Right hindlimb (tissue), 1 donor: ENCODE data around the gene EFNA2.

ENCODE experiments used
- DNase-seq: peaks from one replicate; pipeline ENCODE4 v3.0.0-alpha.2; 2018

The EFNA2 gene

DNA sequence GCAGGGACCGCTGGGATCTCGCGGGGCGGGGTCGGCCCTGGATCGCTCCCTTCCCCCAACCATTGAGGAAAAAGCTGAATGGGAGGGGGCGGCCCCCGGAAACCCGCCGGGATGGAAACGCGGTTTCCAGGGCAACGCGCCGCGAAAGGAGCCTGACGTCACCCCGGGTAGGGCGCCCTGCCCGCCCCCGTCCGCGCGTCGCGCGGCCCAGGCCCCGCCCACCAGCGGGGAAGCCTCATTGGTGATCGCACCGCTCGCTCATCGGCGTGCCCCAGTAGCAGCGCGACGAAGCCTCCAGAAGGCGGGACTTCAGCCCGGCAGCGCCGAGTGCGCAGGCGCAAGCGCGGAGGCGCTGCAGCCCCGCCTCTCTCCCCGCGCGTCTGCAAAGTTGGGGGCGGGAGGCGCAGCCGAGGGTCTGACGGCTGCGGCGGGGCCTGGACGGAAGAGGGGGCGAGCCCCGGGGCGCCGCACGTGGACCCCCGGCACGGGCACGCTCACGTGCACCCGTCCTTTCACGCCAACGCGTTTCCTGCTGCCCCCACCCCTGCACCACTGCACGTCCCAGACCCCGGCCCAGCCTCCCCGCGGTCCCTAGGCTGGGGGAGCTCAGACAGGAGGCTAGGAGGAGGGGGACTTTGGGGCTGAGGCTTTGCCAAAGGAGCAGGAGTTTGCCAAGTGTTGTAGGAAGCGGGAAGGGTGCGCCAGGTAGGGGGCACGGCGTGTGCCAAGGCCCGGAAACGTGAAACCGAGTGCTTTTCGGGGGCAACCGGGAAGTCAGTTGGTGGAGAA lies 24.7 kb upstream of the EFNA2 start:
- DNase-seq, result peak; percentile 98

DNA sequence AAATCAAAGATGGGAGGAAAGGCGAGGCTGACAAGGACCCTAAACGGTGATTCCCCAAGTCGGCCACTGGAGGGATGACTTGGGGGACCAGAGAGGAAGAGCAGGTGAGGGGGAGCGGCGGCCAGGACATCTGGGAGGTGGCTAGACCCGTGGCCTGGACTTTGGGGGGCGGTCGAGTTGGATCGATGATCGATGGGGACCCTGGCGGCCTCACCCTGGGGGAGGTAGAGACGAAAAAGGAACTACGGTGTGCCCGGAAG lies 24.2 kb upstream of the EFNA2 start:
- DNase-seq, result no peak

DNA sequence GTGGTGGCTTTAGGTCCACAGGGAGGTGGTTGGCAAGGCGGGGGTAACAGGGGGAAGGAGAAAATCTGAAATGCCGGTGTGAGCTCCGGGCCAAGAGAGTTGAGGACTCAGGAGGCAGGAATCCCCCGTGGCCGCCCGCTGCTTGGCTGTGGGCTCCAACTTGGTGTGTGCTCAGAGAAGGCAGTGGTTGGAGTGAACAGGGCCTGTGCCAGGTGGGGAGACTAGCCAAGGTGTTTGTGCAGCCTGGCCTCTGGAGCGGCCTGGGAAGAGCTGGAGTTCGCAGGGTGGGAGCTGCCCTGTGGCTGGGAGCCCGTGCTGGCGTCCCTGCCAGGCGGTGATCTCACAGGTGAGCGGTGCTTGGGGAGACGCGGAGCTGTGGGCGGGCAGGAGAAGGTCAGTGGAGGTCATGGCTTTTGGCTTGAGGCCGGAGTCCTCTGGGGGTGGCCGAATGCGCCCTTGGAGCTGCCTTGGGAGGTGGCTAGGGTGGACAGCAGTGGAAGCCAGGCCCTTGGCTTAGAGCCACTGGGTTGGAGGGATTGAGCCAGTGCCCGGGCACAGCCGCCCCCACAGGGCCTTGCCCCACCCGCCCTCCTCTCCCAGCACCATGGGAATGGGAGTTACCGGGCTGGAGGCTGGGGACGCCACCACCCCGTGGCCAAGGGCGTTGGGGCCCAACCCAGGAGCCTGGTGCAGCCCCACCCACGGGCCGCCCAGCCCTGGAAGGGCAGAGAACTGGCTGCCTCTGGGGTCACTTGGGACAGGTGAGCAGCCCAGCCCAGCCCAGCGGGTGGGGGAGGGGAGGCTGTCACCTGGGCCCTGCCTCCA lies 23.7 kb upstream of the EFNA2 start:
- peak; percentile 78 for DNase-seq

DNA sequence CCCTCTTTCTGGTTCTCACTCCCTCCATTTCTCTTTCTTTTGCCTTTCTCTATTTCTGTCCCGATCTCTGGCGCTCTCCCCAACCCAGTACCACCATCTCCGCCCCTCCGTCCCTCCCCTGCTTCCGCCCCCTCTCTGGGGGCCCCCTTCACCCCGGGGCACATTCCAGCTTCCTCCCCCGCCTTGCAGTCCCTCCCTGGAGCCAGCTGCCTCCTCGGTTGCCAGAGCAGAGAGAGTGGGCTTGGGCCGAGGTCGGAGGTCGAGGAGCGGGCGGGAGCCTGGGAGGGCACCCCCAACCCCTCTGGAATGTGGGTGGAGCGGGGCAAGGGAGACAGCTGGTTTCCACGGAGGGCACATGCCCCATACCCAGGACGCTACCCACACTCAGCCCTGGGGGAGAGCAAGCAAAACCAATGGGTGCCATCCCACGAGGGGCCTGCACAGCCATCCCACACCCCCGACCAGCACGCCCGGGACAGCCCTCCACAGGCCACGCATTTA lies 23.0 kb upstream of the EFNA2 start:
- DNase-seq, result no peak

DNA sequence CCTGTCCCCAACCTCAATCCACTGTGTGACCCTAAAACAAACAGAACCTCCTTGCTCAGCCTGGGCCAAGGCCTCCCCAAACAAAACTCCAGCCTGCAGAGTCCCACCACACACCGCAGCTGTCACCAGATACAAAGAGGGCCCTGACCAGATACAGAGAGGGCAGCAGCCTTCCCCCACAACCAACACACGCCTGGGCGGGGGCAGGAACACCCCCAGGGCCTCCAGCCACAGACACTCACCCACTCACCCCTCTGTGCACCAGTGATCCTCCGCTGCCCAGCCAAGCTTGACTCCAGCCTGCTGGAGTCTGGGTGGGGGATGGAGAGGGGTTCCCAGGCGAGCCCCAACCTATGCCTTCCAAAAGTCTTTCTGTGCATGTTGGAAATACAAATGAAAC lies 22.5 kb upstream of the EFNA2 start:
- no peak for DNase-seq

DNA sequence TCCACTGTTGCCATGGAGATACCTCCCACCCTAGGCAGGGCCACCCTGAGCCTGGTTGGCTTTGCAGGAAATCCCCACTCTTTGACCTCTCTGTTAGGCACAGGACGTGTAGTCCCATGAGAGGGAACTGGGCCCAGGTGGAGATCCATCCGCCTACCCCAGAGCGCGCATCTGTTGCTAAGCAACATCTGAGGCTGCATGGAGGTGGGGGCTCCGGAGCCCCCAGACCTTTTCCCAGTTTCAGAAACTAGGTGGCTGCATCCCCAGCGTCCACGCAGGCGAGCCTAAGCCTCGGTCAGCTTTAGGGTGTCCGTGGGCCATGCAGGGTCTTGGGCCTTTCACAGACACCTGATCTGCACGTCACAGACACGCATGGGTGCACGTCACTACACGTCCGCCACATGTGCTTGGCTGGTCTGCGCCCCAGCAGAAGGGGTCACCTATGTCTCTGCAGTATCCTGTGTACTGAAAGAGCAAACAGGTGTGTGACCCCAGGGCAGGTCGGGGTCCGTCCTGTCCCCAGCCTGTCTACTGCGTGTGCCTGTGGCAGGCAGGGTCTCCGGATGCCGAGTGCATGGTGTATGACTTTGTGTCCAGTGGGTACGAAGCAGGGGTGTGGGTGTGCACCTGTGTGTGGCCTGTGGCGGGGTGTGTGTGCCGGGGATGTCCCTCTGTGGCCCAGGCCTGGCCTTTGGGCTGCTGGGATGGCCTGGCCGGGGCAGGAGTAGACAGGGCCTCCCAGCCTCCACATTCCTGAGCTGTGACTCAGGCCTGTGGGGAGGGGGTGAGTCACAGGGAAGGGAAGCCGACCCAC lies 20.7 kb upstream of the EFNA2 start:
- DNase-seq, result peak; percentile 81

DNA sequence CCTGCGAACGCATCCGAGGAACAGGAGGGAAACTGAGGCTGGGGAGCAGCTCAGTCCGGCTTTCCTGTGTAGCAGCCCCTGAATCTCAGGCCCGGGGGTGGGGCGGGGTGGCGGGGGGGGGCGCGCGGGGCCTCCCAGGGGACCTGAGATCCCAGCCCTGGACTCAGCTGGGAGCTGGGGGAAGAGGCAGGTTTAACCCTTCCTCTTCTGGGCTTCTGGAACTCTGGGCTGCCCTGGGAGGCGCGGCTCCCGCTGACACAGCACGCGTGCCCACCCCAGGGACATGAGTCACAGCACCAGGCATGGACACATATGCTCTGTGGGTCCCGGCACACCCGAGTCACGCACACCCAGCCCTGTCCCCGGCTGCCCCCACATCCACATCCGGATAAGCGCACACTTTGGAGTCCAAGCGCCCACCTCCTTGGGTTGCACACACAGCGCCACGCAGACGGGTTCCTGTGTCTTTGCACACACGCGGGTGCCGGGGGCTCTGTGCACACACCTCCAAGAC lies 20.0 kb upstream of the EFNA2 start:
- peak; percentile 72 for DNase-seq

DNA sequence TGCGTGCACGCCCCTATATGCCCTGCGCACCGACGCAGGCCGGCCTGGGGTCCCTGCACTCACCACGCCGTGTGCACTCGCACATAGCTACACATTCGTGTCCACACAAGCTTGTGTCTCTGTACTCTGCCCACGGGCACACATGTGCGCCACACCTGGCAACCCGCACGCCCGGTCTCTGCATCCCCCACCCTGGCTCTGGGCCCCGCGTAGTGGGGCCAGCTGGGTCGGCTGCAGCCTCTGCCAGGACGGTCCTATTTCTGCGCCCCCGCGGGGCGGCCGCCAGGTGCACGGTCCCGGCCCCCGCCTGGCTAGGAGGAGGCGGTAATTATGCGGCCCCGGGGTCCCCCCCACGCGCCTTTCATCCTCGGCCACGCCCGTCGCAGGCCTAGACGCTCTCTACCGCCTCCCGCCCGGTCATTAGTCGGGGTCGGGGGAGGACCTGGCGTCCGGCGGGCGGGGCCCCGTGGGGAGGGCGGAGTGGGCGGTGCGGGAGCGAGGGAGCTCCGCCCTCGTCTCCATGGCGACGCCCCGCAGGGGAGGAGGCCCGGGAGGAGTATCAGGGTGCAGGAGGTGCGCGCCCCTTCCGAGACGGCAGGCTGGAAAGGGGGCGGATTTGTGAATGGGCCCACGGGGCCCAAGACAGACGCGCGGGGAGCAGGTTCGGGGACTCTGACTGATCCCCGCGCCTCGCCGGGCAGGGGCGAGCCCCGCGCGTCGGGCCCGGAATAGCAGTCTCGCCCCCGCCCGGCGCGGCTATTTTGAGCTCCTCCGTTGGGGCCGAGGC lies 19.4 kb upstream of the EFNA2 start:
- peak; percentile 83 for DNase-seq

DNA sequence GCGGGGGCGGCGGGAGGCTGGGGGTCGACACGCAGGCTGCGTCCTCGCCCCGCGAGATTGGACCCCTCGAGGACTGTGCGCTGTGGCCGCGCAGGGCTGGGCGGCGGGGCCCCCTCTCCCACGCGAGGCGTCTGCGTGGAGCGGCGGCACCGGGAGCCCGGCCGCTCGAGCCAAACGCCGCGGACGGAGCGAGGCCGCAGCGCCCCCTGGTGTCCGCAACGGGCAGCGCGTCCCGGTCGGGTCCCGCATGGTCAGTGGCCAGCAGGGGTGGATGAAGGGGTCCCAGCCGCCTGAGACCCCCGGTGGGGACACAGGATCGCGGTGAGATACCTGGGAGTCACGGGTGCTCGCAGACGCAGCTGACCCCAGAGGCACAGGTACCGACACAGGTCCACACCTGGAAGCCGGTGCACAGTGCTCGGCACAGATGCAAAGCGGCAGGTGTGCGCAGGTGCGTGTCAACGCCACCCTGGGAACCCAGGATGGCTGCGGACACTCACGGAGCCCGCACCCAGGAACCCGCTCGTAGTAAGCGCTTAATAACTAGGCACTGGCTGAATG lies 18.7 kb upstream of the EFNA2 start:
- peak; percentile 84 for DNase-seq

DNA sequence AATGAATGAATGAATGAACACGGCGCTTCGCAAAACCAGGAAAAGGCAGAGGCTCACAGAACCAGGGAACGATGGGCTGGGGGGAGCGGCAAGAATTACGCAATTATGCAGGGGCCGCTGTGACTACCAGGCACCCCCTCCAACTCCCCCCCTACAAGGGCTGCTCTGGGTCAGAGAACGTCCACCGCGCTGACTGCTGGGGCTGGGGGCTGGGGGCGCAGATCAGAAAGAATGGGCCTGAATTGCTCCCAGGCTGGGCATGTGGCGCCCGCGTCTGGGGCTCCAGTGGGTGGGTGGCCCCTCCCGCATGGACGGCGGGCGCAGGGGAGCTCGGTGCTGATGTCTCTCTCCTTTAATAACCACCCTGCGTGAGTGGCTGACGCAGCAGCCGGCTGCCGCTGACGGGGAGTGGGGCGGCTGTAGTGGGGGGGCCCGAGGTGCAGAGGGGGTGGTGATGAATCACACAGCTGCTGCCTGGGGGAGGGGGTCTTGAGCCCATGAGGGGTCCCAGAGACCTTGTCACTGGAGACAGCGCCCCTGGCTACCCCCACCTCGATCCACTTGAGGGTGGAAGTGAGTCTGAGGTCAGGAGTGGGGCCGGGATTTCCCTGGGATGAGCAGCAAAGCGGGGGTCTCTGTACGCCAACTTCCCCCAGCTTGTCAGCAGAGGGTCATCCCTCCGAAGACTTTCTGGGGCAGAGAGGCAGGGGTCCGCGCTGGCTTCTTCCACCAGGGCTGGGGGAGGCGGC lies 18.0 kb upstream of the EFNA2 start:
- no peak for DNase-seq

DNA sequence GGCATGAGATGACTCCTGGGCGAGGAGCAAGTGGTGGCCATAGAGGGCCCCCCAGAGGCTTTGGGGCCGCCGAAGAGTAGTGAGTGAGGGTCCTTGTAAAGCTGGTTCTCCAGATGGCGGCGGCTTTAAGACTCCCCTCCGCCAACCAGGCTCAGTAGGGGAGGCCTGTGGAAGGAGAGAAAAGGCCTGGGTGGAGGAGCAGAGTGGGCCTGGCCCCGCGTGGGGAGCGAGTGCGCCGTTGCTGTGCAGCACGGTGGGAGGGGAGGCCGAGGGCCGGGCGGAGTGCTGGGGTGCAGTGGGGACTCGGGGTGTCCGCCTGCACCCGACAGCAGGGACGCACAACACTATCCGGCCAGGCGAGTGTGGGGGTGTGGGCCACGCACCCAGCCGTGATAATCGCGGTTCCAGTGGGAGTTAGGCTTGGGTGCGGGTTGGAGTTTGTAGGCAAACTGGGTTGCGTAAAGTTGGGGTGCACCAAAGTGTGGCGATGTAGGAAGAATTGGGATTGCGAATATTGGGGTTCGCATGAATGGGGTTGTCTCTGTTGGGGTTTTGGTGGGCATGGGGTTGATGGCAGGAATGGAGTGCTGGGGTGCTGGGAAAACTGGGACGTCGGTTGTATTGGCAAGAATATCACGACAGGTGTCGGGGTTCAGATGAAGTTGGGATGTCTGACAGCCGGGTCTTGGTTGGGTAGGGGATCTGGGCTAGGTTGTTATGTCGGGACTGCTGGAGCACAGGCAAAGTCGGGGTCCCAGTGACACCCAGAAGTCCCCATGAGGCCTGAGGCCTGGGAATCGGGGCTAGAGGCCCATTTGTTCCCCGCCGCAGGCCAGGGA lies 17.2 kb upstream of the EFNA2 start:
- no peak for DNase-seq

DNA sequence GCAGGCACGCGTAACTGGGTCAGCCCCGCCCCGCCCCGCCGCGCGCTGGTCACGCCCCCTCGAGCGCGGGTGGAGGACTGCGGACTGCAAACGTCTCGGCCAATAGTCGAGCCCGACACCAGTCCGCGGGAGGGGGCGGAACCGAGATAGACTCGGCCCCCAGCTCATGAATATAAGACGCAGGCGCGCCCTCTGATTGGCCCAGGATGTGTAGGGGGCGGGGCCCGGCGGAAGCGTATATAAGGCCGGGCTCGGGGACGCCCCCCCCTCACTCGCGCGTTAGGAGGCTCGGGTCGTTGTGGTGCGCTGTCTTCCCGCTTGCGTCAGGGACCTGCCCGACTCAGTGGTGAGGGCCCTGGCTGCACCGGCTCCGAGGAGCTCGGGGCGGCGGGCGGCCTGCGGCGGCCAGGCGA lies 16.6 kb upstream of the EFNA2 start, which contains the start of gene CIRBP:
CIRBP (plus strand) TSS at position 268 of the 413 bp plus-strand sequence. CDS start 1,602 bp downstream, outside the sequence.
- DNase-seq, result peak; percentile 99

DNA sequence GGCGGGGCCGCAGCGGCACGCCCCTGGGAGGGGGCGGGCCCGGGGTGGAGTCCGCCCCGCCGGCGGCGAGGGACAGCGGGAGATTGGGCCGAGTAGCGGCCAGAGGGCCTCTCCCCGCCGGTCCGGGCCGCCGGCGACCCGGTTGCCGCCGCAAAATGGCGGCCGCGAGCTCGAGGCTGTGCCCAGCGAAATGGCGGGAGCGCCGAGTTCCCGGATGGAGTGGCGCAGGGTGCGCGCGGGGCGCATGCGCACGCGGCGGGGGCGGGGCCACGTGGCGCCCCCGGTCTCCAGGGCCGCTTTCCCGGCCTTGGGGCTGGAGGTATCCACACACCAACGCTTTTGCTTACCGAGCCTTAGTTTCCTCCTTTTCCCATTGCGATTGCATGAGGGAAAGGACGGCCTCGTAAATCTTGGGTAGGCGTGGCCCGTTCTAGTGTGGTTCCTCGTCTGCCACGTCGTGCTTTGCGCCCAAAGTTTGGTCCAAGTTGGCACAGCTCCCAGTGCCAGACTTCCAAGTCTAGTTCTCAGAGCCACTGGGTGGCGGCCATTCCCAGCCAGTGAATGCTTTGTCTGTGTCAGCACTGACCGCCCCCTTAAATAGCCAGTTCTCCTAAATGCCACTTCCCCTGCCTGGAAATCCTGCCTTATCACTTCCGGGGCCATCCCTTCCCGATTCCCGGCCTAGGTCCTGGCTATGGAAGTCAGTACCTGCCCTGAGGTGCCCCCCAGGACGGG lies 16.0 kb upstream of the EFNA2 start:
- DNase-seq, result peak; percentile 92

DNA sequence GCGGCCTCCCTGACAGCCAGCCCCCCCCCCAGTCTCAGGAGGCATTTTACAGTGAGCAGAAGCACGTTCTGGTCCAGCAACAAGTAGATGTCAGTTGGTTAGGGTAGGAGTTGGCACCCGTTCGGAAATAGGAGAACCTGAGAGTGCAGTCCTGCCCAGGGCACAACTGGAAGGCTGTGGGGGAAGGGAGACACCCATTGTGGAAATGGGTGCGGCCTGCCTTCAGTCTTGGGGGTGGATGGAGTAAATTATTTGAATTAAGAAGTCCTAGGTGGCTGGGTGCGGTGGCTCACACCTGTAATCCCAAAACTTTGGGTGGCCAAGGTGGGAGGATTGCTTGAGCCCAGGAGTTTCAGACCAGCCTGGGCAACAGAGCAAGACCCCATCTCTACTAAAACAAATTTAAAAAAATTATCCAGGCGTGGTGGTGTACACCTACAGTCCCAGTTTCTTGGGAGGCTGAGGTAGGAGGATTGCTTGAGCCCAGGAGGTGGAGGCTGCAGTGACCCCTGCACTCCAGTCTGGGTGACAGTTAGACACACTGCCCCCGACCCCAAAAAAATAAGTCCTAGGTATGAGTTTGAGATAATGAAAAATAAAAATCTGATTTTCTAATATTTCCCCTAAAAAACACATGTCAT lies 15.3 kb upstream of the EFNA2 start:
- no peak for DNase-seq

DNA sequence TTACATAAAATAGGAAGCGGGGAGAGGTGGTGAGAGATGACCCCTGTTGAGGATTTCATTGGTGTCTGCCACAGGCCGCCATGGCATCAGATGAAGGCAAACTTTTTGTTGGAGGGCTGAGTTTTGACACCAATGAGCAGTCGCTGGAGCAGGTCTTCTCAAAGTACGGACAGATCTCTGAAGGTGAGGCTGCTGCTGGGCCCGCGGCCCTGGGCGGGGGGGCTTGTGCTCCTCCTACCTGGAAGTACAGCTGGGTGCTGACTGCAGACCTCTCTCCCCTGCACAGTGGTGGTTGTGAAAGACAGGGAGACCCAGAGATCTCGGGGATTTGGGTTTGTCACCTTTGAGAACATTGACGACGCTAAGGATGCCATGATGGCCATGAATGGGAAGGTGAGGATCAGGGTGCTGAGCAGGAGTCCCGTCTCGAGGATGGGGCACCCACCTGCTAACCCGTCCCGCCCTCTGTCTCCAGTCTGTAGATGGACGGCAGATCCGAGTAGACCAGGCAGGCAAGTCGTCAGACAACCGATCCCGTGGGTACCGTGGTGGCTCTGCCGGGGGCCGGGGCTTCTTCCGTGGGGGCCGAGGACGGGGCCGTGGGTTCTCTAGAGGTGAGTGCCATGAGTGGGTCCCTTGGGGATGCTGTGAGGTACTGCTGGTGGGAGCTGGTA lies 14.7 kb upstream of the EFNA2 start:
- no peak for DNase-seq

DNA sequence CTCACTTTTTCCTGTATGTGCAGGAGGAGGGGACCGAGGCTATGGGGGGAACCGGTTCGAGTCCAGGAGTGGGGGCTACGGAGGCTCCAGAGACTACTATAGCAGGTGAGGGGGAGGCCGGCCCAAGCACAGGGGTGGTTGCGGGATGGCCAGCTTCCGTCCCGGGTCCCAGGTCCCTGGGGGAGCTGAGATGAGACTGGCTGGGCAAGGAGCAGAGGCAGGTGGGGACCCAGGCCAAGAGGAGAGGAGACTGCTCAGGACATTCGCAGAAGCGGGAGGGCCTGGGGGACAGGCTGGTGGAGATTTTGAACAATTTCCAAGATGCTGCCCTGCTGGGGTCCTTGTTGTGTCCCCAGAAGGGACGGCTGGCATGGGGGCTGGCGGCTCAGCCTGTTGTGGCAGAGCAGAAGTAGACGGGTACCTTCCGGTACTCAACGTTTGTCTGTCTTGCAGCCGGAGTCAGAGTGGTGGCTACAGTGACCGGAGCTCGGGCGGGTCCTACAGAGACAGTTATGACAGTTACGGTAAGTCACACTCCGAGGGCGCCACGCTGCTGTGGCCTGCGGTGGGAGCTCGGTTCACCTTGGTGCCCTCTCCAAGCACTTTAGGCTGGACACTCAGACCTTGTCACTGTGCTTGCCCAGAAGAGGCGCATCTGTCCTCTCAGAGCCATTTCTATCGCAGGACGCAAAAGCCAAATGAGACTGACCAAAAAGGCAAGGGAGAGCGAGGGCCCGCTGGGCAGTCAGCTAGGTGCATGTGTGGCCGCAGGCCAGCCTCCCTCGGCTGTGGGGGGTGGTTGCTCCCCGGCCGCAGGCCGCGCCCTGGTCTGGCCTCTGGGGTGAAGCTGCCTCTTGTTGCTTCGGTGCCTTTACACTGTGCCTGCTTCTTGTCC lies 13.9 kb upstream of the EFNA2 start:
- no peak for DNase-seq
